H9 (cell line): Measurements from ENCODE around the gene MEF2C. TPM values are rescaled to one million over a fixed set of nuclear protein-coding genes. Genes with fewer than 3 reads are reported as not detected.
A peak's percentile ranks its signal among the peaks of the same experiment; 100 is the strongest.

Experiments
- DNase-seq: peaks from one replicate; pipeline ENCODE4 v3.0.0-alpha.2; 2017
- H2AFZ ChIP-seq: one replicate; pipeline ENCODE4 v1.6.1; 2013; ENCODE audit warnings: mild to moderate bottlenecking, low read length, control low read depth, moderate library complexity
- H2AK5ac ChIP-seq: 2 replicates; pipeline ENCODE4 v1.6.1; 2013; ENCODE audit warnings: low read length, control low read depth, mixed read lengths; ENCODE audit not compliant: insufficient read length
- H2BK120ac ChIP-seq: one replicate; pipeline ENCODE4 v1.6.1; 2013; ENCODE audit warnings: low read depth, mild to moderate bottlenecking, low read length, control low read depth, inconsistent platforms; ENCODE audit not compliant: poor library complexity, severe bottlenecking
- H2BK12ac ChIP-seq: 2 replicates; pipeline ENCODE4 v1.6.1; 2013; ENCODE audit warnings: low read length, control low read depth, mixed read lengths, low read depth; ENCODE audit not compliant: insufficient read length
- H2BK15ac ChIP-seq: 2 replicates; pipeline ENCODE4 v1.6.1; 2013; ENCODE audit warnings: low read depth, low read length, control low read depth
- H2BK20ac ChIP-seq: one replicate; pipeline ENCODE4 v1.6.1; 2013; ENCODE audit warnings: low read depth, mild to moderate bottlenecking, low read length, control low read depth, inconsistent platforms; ENCODE audit not compliant: poor library complexity, severe bottlenecking
- H2BK5ac ChIP-seq: 2 replicates; pipeline ENCODE4 v1.6.1; 2013; ENCODE audit warnings: low read length, control low read depth, mixed read lengths; ENCODE audit not compliant: insufficient read length
- H3K14ac ChIP-seq: 2 replicates; pipeline ENCODE4 v1.6.1; 2013; ENCODE audit warnings: low read length, control low read depth; ENCODE audit not compliant: insufficient read depth
- H3K18ac ChIP-seq: 2 replicates; pipeline ENCODE4 v1.6.1; 2013; ENCODE audit warnings: low read depth, mild to moderate bottlenecking, mixed read lengths, low read length, control low read depth; ENCODE audit not compliant: insufficient read length
- H3K23ac ChIP-seq: 2 replicates; pipeline ENCODE4 v1.6.1; 2013; ENCODE audit warnings: low read length, control low read depth, mixed read lengths, low read depth; ENCODE audit not compliant: insufficient read length
- H3K23me2 ChIP-seq: 2 replicates; pipeline ENCODE4 v1.6.1; 2013; ENCODE audit warnings: low read depth, mild to moderate bottlenecking, mixed read lengths, low read length, control low read depth; ENCODE audit not compliant: insufficient read length, poor library complexity, severe bottlenecking
- H3K27ac ChIP-seq: 2 replicates; pipeline ENCODE4 v1.5.1; 2013; ENCODE audit warnings: low read length, control low read depth, mixed read lengths, low read depth; ENCODE audit not compliant: insufficient read length
- H3K27me3 ChIP-seq: 2 replicates; pipeline ENCODE4 v1.6.1; 2013; ENCODE audit warnings: low read length, control low read depth, inconsistent platforms; ENCODE audit not compliant: insufficient read depth
- H3K4ac ChIP-seq: 2 replicates; pipeline ENCODE4 v1.6.1; 2013; ENCODE audit warnings: low read depth, mild to moderate bottlenecking, control low read depth, inconsistent platforms, low read length, moderate library complexity
- H3K4me1 ChIP-seq: 2 replicates; pipeline ENCODE4 v1.6.1; 2013; ENCODE audit warnings: low read length, control low read depth, inconsistent platforms; ENCODE audit not compliant: insufficient read depth
- H3K4me2 ChIP-seq: 2 replicates; pipeline ENCODE4 v1.6.1; 2013; ENCODE audit warnings: low read length, control low read depth, mixed read lengths; ENCODE audit not compliant: insufficient read length, insufficient read depth
- H3K56ac ChIP-seq: 2 replicates; pipeline ENCODE4 v1.6.1; 2013; ENCODE audit warnings: low read depth, mild to moderate bottlenecking, mixed read lengths, low read length, control low read depth; ENCODE audit not compliant: insufficient read length
- H3K79me1 ChIP-seq: 2 replicates; pipeline ENCODE4 v1.6.1; 2013; ENCODE audit warnings: low read depth, mild to moderate bottlenecking, moderate library complexity, low read length, control low read depth, inconsistent platforms; ENCODE audit not compliant: insufficient read depth, poor library complexity, severe bottlenecking
- H3K79me2 ChIP-seq: 2 replicates; pipeline ENCODE4 v1.6.1; 2013; ENCODE audit warnings: low read length, control low read depth, inconsistent platforms; ENCODE audit not compliant: insufficient read depth
- H3K9ac ChIP-seq: 2 replicates; pipeline ENCODE4 v1.6.1; 2013; ENCODE audit warnings: low read length, control low read depth, mixed read lengths; ENCODE audit not compliant: insufficient read length; ENCODE audit errors: extremely low read depth
- H3K9me3 ChIP-seq: one replicate; pipeline ENCODE4 v1.6.1; 2013; ENCODE audit warnings: low read depth, low read length, inconsistent platforms; ENCODE audit not compliant: control insufficient read depth
- H3T11ph ChIP-seq: one replicate; pipeline ENCODE4 v1.6.1; 2013; ENCODE audit warnings: mild to moderate bottlenecking, low read length, control low read depth, inconsistent platforms
- H4K20me1 ChIP-seq: one replicate; pipeline ENCODE4 v1.6.1; 2013; ENCODE audit not compliant: control insufficient read depth, insufficient read length, insufficient read depth
- H4K5ac ChIP-seq: 2 replicates; pipeline ENCODE4 v1.6.1; 2013; ENCODE audit warnings: low read depth, mild to moderate bottlenecking, mixed read lengths, low read length, control low read depth; ENCODE audit not compliant: insufficient read length
- H4K8ac ChIP-seq: replicated peaks from 2 replicates; pipeline ENCODE4 v1.6.1; 2013; ENCODE audit warnings: low read length, control low read depth, mixed read lengths, low read depth; ENCODE audit not compliant: insufficient read length
- H4K91ac ChIP-seq: 2 replicates; pipeline ENCODE4 v1.6.1; 2013; ENCODE audit warnings: low read depth, mild to moderate bottlenecking, moderate library complexity, mixed read lengths, low read length, control low read depth; ENCODE audit not compliant: insufficient read length
- H3K27ac Mint-ChIP-seq, 3 experiments: 2 replicates in 2 of 3; 3 replicates in 1 of 3; pipeline ENCODE4 v1.8.0; 2020 to 2021; ENCODE audit warnings: mixed read lengths in 3 of 3, mild to moderate bottlenecking in 1 of 3, moderate library complexity in 1 of 3
- H3K27me3 Mint-ChIP-seq: 2 replicates; pipeline ENCODE4 v1.8.0; 2021; ENCODE audit warnings: low read depth, mild to moderate bottlenecking, moderate library complexity, mixed read lengths
- H3K36me3 Mint-ChIP-seq, 3 experiments: 2 replicates in 2 of 3; 3 replicates in 1 of 3; pipeline ENCODE4 v1.8.0; 2020 to 2021; ENCODE audit warnings: low read depth in 3 of 3, mixed read lengths in 3 of 3; ENCODE audit not compliant: insufficient read depth in 1 of 3
- H3K4me1 Mint-ChIP-seq, 2 experiments: 2 replicates each; pipeline ENCODE4 v1.8.0; 2020; ENCODE audit warnings: mixed read lengths in 2 of 2
- H3K4me3 Mint-ChIP-seq, 2 experiments: 2 replicates in 1 of 2; 3 replicates in 1 of 2; pipeline ENCODE4 v1.8.0; 2020 to 2021; ENCODE audit warnings: mild to moderate bottlenecking in 2 of 2, mixed read lengths in 2 of 2, moderate library complexity in 1 of 2
- H3K9me3 Mint-ChIP-seq, 2 experiments: 2 replicates in 1 of 2; 3 replicates in 1 of 2; pipeline ENCODE4 v1.8.0; 2020; ENCODE audit warnings: mild to moderate bottlenecking in 2 of 2, mixed read lengths in 2 of 2, moderate library complexity in 1 of 2
- CTCF ChIP-seq: fragments of 200-600 bp; sonication (generic); conservative IDR thresholded peaks from 3 replicates; pipeline ENCODE4 v1.8.0; 2021; ENCODE audit warnings: antibody characterized with exemption, mild to moderate bottlenecking
- WGBS: extraction: QIAGEN DNeasy Blood & Tissue Kit; methylation state at CpG from one replicate; pipeline ENCODE4 v1.1.7; 2013; ENCODE audit warnings: missing lambda C conversion rate, low lambda C conversion rate, mixed read lengths; ENCODE audit not compliant: insufficient read length; ENCODE audit errors: extremely low coverage; 5-methylcytosine and 5-hydroxymethylcytosine counted together
- total RNA-seq: library from RNA; stranded (reverse); gene quantifications from 2 replicates; pipeline ENCODE4 v1.2.1, GENCODE V29; 2021

Gene MEF2C
- total RNA-seq, 1 experiment from 2014 or later = 0.11 TPM

- Histone ChIP-seq H3K27ac (no peak overlapping the region), H3K56ac (no peak overlapping the region), H2BK5ac (no peak overlapping the region), H3K4ac (no peak overlapping the region), H4K91ac (no peak overlapping the region), H4K8ac (no peak overlapping the region), H2AK5ac (no peak overlapping the region), H2AFZ (no peak overlapping the region), H3K9me3 (no peaks in the 10 kb centered on the region), H3K23ac (no peak overlapping the region), H3K18ac (no peak overlapping the region), H3T11ph (no peak overlapping the region), H3K23me2 (peaks cover 18% of the 10 kb centered on the region), H3K14ac (no peak overlapping the region), H3K27me3 (peaks cover 95% of the 10 kb centered on the region), H2BK12ac (no peak overlapping the region), H4K5ac (no peak overlapping the region), H2BK20ac (no peak overlapping the region), H3K79me2 (no peaks in the 10 kb centered on the region), H3K4me2 (no peak overlapping the region), H3K9ac (no peak overlapping the region), H3K4me1 (peaks cover 5% of the 10 kb centered on the region; the same call in 1 of the 2 replicates), H2BK15ac (no peak overlapping the region), H2BK120ac (no peak overlapping the region), H3K79me1 (no peaks in the 10 kb centered on the region), H4K20me1 (no peaks in the 10 kb centered on the region)
- no peak for DNase-seq
- peaks cover 32 to 70% of the 10 kb centered on the region in 2 experiments for H3K4me1 Mint-ChIP-seq
- H3K27me3 Mint-ChIP-seq = peaks cover 100% of the 10 kb centered on the region
- no peak overlapping the region for H3K27ac Mint-ChIP-seq
- no peak for TF ChIP-seq CTCF
- no peaks in the 10 kb centered on the region for H3K36me3 Mint-ChIP-seq
- no CpG with 5 or more reads among the region's 15 CpGs for WGBS
- H3K4me3 Mint-ChIP-seq = peak overlapping the region in 1 of 2 experiments; percentile 5; a peak in 1 of 5 replicates
- H3K9me3 Mint-ChIP-seq = peaks cover 4 to 15% of the 10 kb centered on the region in 2 experiments; a peak in 3 of 5 replicates
Observed at GRCh38 chr5:88686726-88687125, 196.3 kb downstream of the MEF2C start.
